Measurements from ENCODE around the gene ZNF827.

DNA sequence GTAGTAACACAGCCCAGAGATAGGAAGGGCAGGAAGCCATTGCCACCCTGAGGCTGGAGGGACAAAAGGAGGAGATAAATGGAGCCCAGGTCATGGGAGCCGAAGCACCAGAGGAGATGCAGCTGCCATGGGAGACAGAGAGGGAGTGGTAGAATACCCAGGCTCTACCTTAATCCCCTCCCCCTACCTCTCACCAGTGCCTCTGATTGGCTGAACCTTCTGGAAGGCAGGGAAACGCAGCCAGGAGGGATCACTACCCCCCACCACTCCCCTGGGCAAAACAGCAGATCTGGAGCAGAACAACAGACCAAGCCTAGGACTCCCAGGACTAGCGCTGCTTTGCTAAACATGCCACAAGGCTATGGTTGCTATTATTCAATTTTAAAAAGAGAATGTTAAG is 114.2 kb downstream of the ZNF827 start:
- TF ChIP-seq EZH2phosphoT487 (conservative IDR thresholded peaks at IDR 0.05; ENCODE audit: low read length): no peak
- TF ChIP-seq, protein P1, sequence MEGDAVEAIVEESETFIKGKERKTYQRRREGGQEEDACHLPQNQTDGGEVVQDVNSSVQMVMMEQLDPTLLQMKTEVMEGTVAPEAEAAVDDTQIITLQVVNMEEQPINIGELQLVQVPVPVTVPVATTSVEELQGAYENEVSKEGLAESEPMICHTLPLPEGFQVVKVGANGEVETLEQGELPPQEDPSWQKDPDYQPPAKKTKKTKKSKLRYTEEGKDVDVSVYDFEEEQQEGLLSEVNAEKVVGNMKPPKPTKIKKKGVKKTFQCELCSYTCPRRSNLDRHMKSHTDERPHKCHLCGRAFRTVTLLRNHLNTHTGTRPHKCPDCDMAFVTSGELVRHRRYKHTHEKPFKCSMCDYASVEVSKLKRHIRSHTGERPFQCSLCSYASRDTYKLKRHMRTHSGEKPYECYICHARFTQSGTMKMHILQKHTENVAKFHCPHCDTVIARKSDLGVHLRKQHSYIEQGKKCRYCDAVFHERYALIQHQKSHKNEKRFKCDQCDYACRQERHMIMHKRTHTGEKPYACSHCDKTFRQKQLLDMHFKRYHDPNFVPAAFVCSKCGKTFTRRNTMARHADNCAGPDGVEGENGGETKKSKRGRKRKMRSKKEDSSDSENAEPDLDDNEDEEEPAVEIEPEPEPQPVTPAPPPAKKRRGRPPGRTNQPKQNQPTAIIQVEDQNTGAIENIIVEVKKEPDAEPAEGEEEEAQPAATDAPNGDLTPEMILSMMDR (IDR thresholded peaks at IDR 0.05; ENCODE audit: insufficient read depth, low read length, poor library complexity, severe bottlenecking): no peak
